RWPE2 (cell line): ENCODE results near the gene SLC49A4.

Experiments used
- ATAC-seq: fragments of 200-7000 bp; cut with Tn5 transposase; 3 replicates; pipeline ENCODE4 v1.9.1; 2021; ENCODE audit warnings: low read depth
- DNase-seq: peaks from one replicate; pipeline ENCODE4 v3.0.0-alpha.2; 2020; ENCODE audit warnings: low spot score
- H3K27ac ChIP-seq: fragments of 450-650 bp; 2 replicates; pipeline ENCODE4 v1.5.1; 2017; ENCODE audit warnings: mild to moderate bottlenecking; ENCODE audit not compliant: poor library complexity, severe bottlenecking
- H3K27me3 ChIP-seq: fragments of 250-450 bp; sonication (Bioruptor Pico); 2 replicates; pipeline ENCODE4 v1.5.1; 2021; ENCODE audit warnings: mild to moderate bottlenecking, moderate library complexity; ENCODE audit not compliant: insufficient read depth, poor library complexity, severe bottlenecking
- H3K36me3 ChIP-seq: fragments of 250-450 bp; sonication (Bioruptor Pico); 2 replicates; pipeline ENCODE4 v1.5.1; 2020; ENCODE audit warnings: low read depth, mild to moderate bottlenecking, moderate library complexity
- H3K4me1 ChIP-seq: fragments of 250-450 bp; sonication (Bioruptor Pico); 2 replicates; pipeline ENCODE4 v1.5.1; 2021; ENCODE audit warnings: mild to moderate bottlenecking, moderate library complexity; ENCODE audit not compliant: insufficient read depth, poor library complexity, severe bottlenecking
- H3K4me3 ChIP-seq: fragments of 250-450 bp; sonication (Bioruptor Pico); 2 replicates; pipeline ENCODE4 v1.5.1; 2021; ENCODE audit warnings: mild to moderate bottlenecking, moderate library complexity; ENCODE audit not compliant: severe bottlenecking
- H3K9me3 ChIP-seq: fragments of 250-450 bp; sonication (Bioruptor Pico); 2 replicates; pipeline ENCODE4 v1.5.1; 2021; ENCODE audit warnings: mild to moderate bottlenecking, moderate library complexity; ENCODE audit not compliant: severe bottlenecking
- TF ChIP-seq, protein P1 (sequence below): fragments of 450-650 bp; IDR thresholded peaks from one replicate; pipeline ENCODE4 v1.5.1; 2017; ENCODE audit warnings: mild to moderate bottlenecking, moderate library complexity; ENCODE audit not compliant: poor library complexity, severe bottlenecking

The SLC49A4 gene

DNA sequence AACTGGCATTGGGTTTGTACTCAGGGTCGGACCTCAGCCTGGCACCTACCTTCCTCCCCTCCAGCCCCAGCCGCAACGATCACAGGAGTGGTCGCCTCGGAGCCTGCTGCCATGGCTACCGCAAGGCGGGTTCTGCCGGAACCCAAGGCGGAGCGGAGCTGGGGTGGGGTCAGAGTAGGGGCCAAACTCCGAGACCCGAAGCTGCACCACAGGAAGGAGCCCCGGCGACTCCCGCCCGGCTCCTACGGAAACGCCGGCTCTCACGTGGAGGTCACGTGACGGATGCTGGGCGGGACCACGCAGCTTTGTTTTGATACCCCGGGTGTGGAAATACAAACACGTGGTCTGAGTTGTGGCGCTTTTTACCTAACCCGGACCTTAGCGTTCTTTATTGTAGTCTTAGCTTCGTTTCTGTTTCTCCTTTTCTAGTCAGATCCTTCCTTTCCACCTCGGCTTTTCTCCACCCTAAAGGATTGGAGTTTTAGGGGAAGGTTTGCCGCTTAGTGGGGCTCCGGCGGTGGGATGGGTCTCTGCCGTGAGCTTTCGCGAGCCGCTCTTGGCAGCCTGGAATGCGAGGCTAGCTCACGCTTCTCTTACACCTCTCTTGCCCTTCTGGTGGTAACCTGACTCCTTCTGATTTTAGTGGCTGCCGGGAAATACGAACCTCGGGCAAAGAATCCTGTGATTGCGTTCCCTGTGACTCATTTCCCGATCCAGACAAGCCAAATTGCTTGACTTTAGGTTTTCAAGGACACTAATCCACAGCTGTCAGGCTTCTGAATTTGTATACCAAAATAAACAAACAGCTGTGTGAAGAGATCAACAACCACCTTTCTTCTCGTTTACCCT, 1.1 kb upstream of the SLC49A4 start, which contains the start of gene HSPBAP1:
TSS of gene HSPBAP1 (minus strand) at position 264 of the 849 bp plus-strand sequence. CDS start at position 113, 151 bp downstream.
- Histone ChIP-seq H3K9me3 (no peaks in the 10 kb centered on the region), H3K36me3 (no peaks in the 10 kb centered on the region), H3K27me3 (no peaks in the 10 kb centered on the region), H3K27ac (peak within 1 kb of the TSS; percentile 86), H3K4me1 (peaks cover 27% of the 10 kb centered on the region), H3K4me3 (peak within 1 kb of the TSS; percentile 58)
- DNase-seq (peak; percentile 87), ATAC-seq (peak; percentile 70)
- TF ChIP-seq, protein P1, sequence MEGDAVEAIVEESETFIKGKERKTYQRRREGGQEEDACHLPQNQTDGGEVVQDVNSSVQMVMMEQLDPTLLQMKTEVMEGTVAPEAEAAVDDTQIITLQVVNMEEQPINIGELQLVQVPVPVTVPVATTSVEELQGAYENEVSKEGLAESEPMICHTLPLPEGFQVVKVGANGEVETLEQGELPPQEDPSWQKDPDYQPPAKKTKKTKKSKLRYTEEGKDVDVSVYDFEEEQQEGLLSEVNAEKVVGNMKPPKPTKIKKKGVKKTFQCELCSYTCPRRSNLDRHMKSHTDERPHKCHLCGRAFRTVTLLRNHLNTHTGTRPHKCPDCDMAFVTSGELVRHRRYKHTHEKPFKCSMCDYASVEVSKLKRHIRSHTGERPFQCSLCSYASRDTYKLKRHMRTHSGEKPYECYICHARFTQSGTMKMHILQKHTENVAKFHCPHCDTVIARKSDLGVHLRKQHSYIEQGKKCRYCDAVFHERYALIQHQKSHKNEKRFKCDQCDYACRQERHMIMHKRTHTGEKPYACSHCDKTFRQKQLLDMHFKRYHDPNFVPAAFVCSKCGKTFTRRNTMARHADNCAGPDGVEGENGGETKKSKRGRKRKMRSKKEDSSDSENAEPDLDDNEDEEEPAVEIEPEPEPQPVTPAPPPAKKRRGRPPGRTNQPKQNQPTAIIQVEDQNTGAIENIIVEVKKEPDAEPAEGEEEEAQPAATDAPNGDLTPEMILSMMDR = no peak

DNA sequence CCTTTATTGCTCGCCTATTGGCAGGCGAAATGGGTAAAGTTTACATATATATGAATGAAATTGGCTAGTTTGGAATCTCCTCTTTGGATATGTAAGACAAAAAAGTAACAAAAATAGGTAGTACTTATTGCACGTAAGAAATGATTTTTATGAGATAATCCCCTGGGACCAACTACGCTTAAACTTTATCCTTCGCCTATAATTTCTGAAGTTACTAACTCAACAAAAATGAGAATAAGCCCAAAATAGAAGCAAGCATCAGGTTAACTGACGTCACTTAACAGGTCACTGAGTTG, 438 bp upstream of the SLC49A4 start:
- no peaks in the 10 kb centered on the region for H3K9me3 ChIP-seq
- TF ChIP-seq, protein P1 = no peak
- peak overlapping the region; percentile 58 for H3K4me3 ChIP-seq
- peak overlapping the region; percentile 86 for H3K27ac ChIP-seq
- H3K4me1 ChIP-seq = peaks cover 20% of the 10 kb centered on the region
- no peaks in the 10 kb centered on the region for H3K36me3 ChIP-seq
- no peak for ATAC-seq
- no peaks in the 10 kb centered on the region for H3K27me3 ChIP-seq
- DNase-seq = no peak

DNA sequence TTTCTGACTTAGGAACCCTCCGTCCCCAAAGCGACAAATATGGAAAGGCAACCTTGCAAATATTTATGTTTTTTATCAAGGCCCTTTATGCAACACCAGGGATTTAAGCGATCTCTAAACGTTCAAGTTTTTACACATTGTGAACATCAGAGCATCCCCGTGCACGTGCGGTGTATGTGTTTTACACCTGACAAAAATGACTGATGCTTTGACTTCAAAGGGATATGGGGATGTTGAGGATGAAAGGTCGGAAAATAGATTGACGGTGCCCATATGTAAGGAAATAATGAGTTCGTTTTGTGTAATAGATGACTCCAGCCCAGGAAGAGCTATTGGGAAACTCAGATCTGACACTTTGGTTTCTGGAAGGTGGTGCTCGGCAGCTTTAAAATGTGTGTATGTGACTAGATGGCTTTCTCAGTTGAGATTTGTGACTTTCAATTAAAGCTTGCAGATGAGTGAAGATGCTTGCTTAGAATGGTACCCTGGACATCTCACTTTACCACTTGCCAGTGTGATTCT, 866 bp downstream of the SLC49A4 start:
- H3K4me1 ChIP-seq = peaks cover 18% of the 10 kb centered on the region
- H3K4me3 ChIP-seq = peak overlapping the region; percentile 58
- no peaks in the 10 kb centered on the region for H3K9me3 ChIP-seq
- no peaks in the 10 kb centered on the region for H3K36me3 ChIP-seq
- peak overlapping the region; percentile 86 for H3K27ac ChIP-seq
- ATAC-seq = no peak
- no peaks in the 10 kb centered on the region for H3K27me3 ChIP-seq
- TF ChIP-seq, protein P1 = no peak
- DNase-seq = no peak

DNA sequence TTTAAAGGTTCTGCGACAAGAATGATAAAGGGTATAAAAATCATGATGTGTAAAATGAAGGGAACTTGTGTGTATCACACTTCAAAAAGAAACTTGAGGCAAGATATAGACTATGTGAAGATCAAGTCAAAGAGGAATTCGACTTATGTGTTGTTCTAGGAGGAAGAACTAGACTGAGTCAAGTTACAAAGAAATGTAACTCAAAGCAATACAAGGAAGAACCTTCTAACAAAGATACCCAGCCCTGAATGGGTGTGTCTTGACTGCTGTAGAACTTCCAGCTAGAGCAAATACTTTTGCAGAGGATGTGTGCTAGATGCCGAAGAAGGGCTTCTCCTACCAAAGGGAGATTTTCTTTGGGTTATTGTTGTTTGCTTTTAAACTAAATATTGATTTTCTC, 2.4 kb downstream of the SLC49A4 start:
- Histone ChIP-seq H3K27ac (no peak overlapping the region), H3K4me3 (no peak overlapping the region), H3K9me3 (no peaks in the 10 kb centered on the region), H3K36me3 (no peaks in the 10 kb centered on the region), H3K27me3 (no peaks in the 10 kb centered on the region), H3K4me1 (peaks cover 22% of the 10 kb centered on the region)
- ATAC-seq (no peak), DNase-seq (no peak)
- TF ChIP-seq, protein P1 = no peak

DNA sequence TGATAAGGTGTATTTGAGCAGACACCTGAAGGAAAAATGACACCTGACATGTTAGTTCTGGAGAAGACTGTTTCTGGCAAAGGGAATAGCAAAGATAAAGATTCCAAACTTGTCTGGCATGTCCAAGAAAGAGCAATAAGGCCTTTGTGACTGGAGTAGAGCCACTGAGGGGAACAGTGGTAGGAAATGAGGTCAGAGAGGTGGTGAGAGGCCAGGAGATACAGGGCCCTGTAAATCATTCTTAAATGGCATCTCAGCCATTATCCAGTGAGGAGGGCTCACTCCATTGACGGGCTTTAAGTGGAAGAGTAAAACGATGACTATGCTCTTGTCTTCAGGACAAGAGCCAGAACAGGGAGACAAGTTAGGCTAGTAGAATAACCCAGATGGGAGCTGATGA, 4.5 kb downstream of the SLC49A4 start:
- Histone ChIP-seq H3K27me3 (no peaks in the 10 kb centered on the region), H3K27ac (no peak overlapping the region), H3K36me3 (no peaks in the 10 kb centered on the region), H3K4me3 (no peak overlapping the region), H3K4me1 (peaks cover 21% of the 10 kb centered on the region), H3K9me3 (no peaks in the 10 kb centered on the region)
- TF ChIP-seq, protein P1 = no peak
- no peak for ATAC-seq
- DNase-seq = no peak
